LoVo (cell line): ENCODE data around the gene PDE7B.

ENCODE experiments used
- DNase-seq: peaks from one replicate; pipeline ENCODE4 v3.0.0-alpha.2; 2016; ENCODE audit warnings: low spot score

The PDE7B gene

DNA sequence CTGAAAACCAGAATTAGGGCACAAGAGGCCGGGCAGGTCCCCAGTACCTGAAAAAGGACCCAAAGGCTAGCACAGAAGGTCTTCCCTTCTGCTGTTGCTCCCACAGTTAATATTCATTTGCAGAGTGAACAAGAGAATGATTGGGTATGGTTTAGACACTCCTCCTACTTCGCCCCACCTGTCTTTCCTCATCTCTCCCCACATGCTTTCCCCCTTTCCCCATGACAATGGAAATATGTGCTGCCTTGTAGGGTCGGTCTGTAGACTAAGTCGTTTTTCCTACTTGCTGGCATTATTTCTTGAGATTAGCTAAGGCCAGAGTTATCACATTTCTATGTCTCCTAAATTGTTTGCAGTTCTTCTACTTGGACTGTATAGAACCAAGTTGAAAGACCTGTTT lies 181.9 kb downstream of the PDE7B start:
- no peak for DNase-seq

DNA sequence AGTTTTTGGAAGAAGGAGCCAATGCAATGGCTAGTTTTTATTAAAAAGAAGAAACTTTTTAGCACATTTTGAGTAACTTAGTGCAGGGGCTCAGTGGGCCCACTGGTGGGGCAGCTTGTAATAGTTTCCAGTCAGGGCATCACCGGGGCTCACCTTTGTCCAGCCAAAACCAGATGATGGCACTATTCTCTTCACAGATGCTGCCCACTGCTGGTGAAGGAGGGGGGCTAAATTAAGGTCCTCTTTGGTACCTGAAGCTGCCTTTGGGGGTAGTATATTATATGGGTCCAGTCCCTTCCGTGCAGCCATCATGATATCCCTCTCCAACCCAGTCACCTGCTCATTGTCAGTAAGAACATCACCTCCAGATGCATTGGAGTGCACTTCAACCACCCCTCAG lies 182.9 kb downstream of the PDE7B start:
- no peak for DNase-seq

GRCh38 chr6:136035378-136036070 lies 184.0 kb downstream of the PDE7B start:
- no peak for DNase-seq

DNA sequence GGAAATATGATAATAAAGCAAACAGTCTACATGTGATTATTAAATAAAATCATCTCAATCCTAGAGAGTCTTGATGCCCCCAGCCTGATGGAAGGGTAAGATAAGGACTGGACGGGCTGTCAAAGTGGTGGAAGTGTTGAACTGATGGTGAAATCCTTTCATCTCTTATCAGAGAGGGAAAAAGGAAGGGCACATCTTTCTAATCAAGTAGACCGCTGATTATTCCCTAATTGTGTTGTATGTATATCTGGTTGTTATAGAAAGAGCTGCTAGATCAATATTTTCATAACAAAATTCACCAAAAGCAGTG lies 184.5 kb downstream of the PDE7B start:
- no peak for DNase-seq

DNA sequence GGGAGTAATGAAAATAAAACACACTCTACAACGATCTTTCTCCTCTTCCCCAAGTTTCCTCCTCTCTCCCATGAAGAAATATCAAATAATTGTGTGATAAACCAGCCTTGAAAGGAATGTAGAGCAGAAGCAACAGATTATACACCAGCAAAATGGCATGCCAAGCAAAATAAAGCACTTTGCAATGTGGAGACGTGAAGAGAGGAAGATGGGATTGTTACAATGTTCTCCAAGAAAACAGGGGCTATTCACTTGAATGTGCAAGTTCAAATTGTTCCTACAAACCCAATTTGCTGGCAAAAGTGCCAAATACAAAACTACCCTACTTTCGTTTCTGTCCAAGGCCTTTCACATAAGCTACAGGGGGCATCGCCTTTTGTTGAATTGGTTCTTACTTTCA lies 185.1 kb downstream of the PDE7B start:
- no peak for DNase-seq

GRCh38 chr6:136037242-136037875 lies 185.9 kb downstream of the PDE7B start:
- no peak for DNase-seq

DNA sequence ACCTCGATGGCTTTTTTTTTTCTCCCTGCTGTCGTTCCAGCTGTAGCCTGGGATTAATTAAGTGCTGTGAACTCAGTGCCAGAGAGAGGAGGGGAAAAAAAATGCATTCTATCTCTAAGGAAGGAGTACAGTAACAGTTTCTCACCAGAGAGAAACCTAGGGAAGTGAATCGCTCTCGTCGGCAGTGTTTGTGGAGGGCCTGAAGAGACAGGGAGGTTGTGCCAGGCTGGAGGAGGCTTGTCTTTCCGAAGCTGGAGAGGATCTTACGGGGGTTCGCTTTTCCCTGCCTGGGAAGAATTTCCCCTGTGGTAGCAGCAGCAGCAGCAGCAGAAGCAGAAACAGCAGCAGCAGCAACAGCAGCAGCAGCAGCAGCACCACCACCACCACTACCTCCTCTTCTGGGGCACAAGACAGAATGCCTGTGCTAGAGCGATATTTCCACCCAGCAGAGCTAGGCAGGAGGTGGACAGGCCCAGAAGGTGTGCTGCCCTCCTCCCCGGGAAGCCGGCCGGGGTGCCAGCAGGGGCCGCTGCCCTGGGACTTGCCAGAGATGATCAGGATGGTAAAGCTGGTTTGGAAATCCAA lies 186.5 kb downstream of the PDE7B start:
- no peak for DNase-seq

DNA sequence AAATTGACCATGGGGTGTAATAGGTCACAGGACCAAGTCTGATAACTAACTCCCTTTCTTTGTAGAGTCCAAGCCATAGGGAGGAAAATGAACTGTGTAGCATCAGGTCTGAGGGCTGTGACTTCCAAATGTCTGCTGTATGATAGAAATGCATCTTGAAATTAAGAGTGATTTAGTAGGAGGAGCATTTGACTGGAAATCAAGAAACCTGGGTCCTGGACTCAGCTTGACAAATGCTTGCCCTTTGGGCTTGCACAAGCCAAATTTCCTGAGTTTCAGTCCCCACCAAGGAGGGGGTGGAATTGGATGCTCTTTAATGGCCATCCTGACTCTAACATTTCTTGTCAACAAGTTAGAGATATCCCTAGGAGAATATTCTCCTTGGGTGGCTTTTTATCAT lies 187.0 kb downstream of the PDE7B start:
- DNase-seq: no peak

DNA sequence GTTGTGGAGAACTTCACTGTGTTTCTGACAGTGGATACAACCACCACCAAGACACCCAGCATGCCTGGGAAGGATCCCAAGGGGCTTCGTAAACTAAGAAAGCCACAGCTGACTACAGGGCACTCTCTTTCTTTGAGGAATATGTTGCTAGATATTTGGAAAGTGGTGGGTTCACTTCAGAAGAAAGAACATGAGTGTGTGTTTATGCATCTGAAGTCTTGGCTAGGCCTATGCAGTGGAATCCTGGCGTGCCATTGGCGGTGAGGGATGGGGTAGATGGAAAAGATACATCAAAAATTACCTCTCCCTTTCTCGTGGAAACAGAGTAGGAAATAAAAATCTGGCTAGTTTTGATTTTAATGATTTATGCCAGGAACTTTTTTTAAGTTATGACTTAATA lies 187.7 kb downstream of the PDE7B start:
- DNase-seq: no peak

GRCh38 chr6:136050475-136050874 lies 199.0 kb downstream of the PDE7B start:
- DNase-seq: no peak

DNA sequence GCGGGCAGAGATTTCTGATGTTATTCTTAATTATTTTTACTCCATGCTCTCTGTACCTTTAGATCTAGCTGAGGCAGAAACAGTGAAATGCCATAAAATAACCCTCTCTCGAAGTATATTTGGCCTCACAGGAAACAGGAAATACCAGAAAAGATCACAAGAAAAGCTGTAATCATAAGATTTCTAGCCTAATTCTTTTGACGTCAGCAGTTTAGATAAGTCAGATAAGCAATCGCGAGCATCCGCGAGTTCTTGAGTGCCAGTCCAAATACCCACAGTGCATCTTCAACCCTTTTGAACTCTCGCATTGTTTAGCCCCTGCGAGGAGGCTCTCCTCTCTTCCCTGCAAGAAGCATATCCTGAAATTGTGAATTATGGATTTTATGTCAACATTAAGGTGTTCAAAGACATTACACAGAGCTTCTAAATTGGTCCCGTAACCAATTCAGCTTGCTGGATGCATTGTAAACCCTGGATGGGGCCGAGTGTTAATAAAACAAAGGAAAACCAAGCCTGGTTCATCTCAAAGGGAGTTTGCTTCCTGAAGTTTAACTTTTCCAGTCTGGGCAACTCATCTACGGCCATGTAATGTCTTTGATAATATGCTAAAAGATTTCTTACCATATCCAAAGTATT lies 199.8 kb downstream of the PDE7B start:
- DNase-seq: no peak

DNA sequence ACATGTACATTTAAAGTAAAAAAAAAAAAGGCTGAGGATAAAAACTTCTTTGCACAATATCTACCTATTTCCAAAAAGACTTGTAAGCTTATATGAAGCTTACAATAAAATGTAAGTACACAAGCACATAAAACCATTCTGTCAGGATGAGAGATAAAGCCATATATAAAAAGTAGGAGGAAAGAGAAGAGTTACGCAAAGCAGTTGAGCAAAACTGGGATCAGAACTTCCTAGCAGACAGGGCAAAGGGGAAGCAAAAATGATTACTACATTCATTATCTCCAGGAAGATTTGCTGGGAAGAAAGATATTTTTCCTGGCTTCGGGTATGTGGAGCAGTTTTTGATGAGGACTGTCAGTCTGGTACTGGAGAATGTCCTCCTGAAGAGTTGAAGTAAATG lies 200.5 kb downstream of the PDE7B start:
- DNase-seq: no peak

GRCh38 chr6:136058852-136059251 lies 207.4 kb downstream of the PDE7B start:
- DNase-seq: no peak

GRCh38 chr6:136059308-136059707 lies 207.8 kb downstream of the PDE7B start:
- DNase-seq: no peak

GRCh38 chr6:136060052-136060451 lies 208.6 kb downstream of the PDE7B start:
- DNase-seq: no peak

GRCh38 chr6:136060759-136061158 lies 209.3 kb downstream of the PDE7B start:
- no peak for DNase-seq

DNA sequence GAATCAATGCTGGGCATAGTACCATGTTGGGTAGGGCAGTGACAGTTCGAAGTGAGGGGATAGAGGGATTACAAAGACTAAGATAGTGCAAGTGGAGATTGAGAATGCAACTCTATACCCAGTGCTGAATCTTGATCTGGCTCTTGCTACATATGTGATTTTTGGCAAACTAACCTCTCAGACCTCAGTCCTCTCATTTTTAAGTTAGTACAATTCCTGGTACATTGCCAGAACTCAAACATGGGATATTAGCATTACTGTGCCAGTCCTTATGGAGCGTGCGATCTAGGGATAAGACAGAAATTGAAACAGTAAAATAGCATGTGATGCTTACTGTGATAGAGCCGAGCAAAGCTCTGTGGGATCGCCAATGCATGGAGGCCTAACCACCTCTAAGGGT lies 210.2 kb downstream of the PDE7B start:
- DNase-seq: no peak

DNA sequence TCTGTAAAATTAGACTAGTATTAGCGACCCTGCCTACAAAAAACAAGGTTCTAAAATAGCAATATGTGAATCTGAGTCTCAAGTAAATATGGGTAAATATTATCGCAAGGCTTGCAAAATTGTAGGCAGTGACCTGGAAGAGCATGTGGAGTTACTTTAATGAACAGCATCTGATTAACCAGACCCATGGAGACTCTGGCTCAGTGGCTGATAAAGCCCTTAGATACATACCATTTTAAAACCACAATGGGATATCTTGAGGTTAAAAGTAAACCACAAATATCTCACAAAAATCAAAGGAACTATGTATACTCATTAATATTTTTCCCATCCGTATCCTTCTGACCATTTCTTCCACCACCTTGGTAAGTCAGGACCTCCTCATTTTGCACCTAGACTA lies 211.6 kb downstream of the PDE7B start:
- DNase-seq: no peak

- no peak for DNase-seq
Measured at GRCh38 chr6:136066005-136066404, 214.5 kb downstream of the PDE7B start.

GRCh38 chr6:136067731-136068341 lies 216.3 kb downstream of the PDE7B start:
- no peak for DNase-seq

DNA sequence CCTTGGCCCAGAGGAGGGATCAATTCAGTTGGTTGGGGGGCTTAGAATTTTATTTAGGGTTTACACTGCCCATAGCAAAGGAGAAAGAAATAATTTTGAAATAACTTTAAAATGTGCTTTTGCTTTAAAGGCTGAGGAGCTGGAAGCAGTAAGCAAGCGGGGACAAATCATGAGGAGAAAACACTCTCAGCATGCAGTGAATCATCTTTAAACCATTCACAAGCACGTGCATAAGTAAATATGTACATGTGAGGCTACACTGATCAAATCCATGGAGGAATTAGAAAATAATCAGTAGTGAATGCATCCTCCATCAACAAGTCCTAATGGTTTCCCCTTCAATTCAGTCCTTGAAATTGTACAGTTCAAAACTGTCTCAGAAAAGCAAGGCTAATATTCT lies 217.6 kb downstream of the PDE7B start:
- no peak for DNase-seq

GRCh38 chr6:136070815-136071214 lies 219.3 kb downstream of the PDE7B start:
- no peak for DNase-seq

DNA sequence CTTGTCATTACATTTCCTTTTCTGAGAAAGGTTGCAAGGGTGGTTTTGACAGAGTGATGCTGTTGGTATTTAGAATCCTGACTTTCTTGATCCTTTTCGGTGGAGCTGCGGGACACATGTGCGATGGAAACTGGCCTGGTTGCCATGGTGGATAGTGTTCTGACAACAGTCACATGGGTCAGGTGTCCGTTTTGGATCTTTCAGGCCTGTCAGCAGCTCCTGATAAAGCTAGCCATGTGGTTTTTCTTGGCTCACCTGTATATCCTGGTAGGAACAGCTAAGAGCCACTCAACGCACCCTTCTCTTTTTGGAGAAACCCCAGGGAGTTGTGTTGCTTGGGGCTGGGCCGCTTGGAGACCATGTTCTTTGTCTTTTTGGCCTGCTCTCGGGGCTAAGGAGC lies 221.2 kb downstream of the PDE7B start:
- DNase-seq: no peak
